Measurements from ENCODE around the gene HOXC10. TPM values are rescaled to one million over a fixed set of nuclear protein-coding genes. Genes with fewer than 3 reads are reported as not detected.

The HOXC10 gene
- total RNA-seq, 1 donor from 2014 or later = not detected

DNA sequence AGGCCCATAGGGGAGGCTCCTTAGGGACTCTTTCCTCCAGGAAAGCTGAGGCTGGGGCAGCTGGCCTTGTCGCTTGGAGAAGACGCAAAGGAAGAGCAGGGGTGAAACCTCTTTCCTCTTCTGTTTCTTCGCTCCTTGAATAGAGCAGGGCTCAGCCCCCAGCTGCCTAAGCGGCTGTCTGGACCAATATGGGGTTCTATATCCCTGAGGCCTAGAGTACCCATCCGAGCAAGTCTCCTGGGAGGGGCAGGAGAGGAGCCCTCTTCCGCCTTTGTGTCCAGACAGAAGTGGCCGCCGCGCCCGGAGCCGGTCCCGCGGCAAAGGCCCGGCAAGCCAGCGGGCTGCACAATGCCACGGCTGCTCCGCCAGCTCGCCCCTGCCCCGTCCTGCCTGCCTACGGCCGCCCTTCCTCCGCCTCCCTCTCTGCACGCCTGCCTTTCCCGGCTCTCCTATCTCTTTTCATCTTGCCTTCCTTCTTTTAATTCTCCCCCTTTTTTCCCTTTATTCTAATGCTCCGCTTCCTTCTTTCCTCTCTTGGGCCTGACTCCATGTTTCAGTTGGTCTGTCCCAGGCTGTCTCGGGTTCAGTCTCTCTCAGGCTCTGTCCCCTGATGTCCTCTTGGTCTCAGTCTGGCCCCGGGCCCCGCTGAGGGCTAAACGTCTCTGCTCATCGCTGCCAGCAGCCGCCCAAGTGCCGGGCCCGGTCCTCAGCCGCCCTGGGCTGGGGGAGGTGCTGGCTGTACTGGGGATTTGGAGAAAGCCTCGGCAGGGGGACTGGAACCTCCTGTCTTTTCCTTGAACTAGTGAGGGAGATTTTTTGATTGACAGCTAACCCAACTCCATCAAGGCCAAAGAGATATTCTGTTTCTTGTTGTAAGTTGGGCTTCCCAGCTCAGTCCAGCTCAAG lies 12.5 kb downstream of the HOXC10 start:
- no peak for ATAC-seq (ENCODE audit: poor library complexity)
- intact Hi-C loops (cut with DNase I) = no loop called here

DNA sequence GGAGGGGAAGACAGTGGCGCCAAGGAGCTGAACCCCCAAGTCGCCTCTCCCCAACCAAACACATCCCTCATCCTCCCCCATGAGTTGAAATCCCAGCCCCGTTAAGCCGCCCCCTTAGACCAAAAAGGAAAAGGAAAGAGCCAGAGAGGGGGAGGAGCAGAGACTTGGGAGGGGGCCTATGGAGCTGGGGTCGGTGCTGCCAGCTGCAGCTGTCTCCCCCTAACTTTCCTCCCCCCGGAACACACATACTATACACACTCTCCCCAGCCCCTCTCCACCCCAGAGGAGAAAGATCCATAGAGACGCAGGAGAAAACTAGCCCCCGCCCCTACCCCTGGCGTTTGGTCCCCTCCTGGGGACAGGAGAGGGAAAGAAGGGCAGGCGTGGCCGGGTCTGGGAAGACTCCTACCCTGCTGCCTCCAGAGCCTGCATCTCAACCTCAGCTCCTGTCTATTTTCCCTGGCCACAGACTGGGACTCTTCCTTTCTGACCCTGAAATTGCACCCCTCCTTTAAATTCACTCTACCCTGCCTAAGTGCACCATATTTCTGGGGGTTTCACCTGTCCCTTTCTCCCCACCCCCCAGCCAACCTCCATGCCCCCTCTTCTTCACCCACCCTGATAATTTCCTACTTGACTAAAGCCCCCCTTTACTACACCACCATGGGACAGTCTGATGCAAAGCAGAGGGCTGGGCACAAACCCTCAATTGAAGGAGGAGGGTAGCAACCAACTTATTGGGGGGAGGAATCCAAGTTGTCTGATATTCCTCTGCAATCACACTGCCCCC lies 13.4 kb downstream of the HOXC10 start:
- intact Hi-C loops (cut with DNase I) = no loop called here
- ATAC-seq (ENCODE audit: poor library complexity) (no peak), DNase-seq (no peak)

More for the DNA sequence above, 12.5 kb downstream of the HOXC10 start:
- no peak for DNase-seq

DNA sequence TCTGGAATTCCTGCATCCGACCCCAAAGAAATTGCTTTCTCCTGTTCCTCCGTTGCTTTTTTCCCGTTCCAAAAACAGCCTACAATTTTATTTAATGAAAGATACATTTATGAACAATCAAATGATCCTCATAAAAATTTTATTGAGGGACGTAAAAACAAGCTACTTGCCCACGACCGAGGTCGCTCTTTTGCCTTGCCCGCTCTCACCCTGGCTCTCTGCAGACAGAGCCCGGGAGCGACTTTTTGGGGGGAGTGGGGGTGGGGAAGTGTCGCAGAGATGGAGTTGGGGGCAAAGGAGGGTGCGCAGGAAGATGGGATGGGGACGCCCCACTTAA lies 13.9 kb downstream of the HOXC10 start:
- intact Hi-C loops (cut with DNase I) = no loop called here
- no peak for DNase-seq
- no peak for ATAC-seq (ENCODE audit: poor library complexity)

DNA sequence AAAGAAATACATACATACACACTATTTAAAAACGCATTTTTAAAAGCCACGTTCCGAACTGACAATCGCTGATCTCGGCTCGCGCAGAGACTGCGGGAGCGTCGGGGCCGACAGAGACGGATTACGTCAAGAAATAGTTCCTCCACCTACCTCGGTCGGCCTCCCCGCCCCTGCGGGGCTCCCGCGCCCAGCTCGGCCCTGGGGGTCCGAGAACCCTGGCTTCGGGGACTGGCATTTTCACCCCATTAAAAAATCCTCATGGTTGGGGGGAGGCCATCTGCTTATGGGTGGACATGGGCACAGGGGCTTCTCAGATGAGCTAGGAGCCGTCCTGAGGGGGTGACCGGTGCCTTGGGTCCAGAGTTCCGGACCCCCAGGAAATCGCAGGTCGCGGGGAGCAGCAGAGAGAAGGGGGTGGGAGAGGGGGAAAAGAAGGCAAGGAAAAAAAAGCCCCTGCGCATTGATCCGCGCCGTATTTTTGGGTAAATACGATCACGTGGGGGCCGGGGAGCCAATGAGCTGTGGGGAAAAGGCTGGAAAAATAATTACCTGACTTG lies 14.7 kb downstream of the HOXC10 start:
- DNase-seq (no peak), ATAC-seq (ENCODE audit: poor library complexity) (no peak)
- intact Hi-C loops (cut with DNase I) = no loop called here

DNA sequence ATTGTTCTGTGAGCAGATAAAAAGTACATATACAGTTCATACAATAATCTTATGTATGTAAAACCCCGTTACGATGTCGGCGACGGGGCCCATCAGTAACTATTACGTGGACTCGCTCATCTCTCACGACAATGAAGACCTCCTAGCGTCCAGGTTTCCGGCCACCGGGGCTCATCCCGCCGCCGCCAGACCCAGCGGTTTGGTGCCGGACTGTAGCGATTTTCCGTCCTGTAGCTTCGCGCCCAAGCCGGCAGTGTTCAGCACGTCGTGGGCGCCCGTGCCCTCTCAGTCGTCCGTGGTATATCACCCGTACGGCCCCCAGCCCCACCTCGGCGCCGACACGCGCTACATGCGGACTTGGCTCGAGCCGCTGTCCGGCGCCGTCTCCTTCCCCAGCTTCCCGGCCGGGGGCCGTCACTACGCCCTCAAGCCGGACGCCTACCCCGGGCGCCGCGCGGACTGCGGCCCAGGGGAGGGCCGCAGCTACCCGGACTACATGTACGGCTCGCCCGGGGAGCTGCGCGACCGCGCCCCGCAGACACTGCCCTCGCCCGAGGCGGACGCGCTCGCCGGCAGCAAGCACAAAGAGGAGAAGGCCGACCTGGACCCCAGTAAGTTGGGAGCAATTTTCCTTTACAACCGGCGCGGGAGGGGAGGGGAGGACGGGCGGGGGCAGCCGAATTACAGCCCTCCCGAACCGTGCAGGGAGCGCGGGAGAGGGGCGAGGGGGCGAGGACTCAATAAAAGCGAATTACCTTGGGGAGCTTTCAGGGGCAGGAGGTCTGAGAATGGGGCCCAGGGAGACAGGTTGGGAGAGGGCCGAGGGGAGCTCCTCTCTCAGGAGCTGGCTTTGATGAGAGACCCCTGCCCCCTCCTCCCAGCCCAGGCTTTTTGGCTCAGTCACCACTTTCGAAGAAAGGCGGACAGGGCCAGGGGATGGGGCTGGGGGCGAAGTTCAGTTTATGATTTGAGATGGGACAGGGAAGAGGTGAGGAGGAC lies 15.5 kb downstream of the HOXC10 start, which contains the start of gene HOXC9:
HOXC9 (plus strand) TSS at position 46 of the 999 bp plus-strand sequence; CDS start at position 74, 28 bp downstream.
- intact Hi-C loops (cut with DNase I) = no loop called here
- no peak for DNase-seq
- ATAC-seq (ENCODE audit: poor library complexity) = no peak

DNA sequence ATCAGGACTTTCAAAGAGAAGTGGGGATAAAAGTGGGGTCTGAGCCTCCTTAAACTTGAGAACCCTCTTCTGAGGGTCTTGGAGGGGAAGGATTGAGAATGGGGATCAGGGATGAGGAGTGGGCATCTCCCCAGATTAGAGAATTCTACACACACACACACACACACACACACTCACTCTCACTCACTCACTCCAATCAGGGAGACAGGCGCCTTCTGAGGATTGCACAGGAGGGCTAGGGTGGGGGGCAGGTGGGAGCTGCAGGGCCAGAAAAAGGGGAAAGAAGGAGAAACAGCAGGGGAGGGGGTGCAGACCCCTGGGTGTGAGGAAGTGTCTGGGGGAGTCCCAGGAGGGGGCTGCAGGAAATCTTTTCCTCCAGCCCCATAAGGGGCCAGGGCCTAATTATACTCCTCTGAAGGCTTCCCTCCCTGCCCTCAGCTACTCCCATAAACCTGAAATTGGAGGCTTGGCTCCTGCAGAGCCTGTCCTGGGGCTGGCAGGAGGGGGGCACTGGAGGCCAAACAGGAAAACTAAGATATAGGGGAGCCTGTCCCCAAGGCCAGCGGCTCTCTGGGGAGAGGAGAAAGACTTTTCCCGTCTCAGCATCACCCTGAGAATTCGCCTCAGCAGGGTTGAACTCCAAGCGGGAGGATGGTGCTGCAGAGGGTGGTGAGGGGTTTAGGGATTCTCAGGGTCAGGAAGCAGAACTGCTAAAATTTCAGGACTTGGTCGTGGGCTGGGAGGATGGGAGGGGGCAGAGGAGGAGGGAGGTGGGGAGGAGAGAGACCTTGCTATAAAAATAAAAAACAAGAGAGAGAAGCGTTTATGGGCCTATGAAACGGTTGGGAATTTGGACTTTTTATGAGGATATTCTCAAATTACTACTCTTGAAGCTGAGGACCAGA lies 16.6 kb downstream of the HOXC10 start:
- intact Hi-C loops (cut with DNase I) = no loop called here
- DNase-seq (no peak), ATAC-seq (ENCODE audit: poor library complexity) (no peak)

DNA sequence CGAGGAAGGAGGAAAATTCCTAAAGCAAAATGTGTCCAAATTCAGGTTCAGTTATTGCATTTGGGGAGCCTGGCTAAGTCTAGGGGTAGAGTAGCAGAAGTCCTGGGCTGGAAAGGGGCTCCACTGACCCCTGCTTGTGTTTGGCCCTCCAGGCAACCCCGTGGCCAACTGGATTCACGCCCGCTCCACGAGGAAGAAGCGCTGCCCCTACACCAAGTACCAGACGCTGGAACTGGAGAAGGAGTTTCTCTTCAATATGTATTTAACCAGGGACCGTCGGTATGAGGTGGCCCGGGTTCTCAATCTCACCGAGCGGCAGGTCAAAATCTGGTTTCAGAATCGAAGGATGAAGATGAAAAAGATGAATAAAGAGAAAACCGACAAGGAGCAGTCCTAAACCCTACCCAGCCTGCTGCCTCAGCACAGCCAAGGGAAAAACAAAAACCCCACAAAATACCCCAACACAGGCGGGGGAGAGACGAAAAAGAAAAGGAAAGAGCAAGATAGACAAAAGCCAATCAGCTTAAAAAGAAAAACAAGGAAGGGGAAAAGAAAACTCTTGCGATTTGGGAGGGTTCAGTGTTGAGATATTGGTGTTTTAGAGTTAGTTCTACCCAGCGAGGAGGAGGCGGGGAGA lies 17.4 kb downstream of the HOXC10 start:
- DNase-seq (no peak), ATAC-seq (ENCODE audit: poor library complexity) (no peak)
- intact Hi-C loops (cut with DNase I) = no loop called here

DNA sequence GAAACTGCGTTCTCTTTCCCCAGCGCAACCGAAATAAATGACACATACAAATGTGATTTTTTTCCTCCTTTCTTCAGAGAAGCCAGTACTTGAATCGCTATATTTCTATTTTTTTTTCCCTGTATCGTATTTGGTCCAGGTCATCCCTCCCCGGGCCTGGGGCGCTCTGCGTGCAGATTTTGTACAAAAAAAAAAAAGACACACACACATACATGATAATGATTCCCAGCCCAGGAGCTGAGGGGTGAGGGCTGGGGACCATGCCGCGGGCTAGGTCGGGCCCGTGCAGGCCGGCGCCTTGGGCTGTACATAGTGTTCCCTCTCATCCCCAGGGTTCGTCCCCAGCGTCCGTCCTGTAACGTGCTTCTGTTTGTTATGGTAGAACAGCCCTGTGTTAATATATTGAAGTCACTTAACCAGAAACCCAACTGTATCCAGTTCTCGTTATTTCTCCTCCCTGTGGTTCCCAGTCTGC lies 18.0 kb downstream of the HOXC10 start:
- ATAC-seq (ENCODE audit: poor library complexity) (no peak), DNase-seq (no peak)
- intact Hi-C loops (cut with DNase I) = no loop called here

DNA sequence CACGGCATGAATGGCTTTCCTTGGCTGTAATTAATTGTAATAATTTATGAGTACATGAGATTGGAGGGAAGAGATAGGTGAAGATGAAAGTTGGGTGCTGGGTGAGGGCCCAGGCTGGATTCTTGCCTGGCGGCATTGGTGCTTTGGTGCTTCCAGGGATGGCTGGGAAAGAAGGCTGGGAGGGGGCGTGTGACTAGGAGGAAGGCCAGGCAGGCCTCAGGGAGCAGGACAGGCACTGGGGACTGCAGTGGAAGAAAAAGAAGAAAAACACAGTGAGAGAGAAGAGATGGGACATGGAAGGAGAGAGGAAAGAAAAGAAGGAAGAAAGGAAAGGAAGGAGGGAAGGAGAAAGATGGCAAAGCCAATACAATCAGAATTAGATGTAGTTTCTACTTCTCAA lies 18.7 kb downstream of the HOXC10 start:
- no peak for DNase-seq
- intact Hi-C loops (cut with DNase I) = no loop called here
- ATAC-seq (ENCODE audit: poor library complexity) = no peak

DNA sequence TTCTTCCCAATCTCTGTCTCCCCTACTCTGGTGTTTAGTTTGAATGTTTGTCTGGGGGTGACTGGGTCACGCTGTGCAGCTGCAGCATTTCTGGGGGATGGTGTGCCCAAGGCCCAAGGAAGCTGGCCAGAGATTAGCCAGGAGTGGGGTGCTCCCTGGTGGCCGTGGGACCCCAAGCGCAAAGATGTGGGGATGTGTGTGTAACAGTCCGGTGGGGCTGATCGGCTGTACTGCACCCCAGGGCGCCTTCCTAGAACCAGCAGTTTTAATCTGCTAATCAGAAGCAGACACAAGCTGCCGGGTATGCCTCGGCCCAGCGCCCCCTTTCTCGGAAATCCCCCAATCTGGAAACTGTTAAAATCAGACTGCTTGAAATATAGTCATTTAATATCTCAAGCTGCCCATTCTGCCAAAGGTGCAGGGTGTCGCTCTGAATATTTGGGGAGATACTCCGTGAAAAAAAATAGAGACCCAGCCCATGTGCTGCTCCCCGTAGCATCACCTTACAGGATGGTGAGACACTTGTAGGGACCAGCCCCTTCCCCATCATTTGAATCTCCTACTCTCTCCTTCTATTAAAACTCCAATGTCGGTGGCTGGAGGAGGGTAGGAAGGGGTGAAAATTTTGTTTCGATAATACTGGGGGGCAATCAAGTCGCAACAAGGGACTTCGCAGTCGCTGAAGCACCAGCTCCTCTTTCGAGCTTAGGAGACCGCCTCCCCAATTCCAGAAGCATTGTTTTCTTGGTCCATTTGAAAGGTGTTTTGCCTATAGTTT lies 19.3 kb downstream of the HOXC10 start:
- intact Hi-C loops (cut with DNase I) = no loop called here
- no peak for DNase-seq

DNA sequence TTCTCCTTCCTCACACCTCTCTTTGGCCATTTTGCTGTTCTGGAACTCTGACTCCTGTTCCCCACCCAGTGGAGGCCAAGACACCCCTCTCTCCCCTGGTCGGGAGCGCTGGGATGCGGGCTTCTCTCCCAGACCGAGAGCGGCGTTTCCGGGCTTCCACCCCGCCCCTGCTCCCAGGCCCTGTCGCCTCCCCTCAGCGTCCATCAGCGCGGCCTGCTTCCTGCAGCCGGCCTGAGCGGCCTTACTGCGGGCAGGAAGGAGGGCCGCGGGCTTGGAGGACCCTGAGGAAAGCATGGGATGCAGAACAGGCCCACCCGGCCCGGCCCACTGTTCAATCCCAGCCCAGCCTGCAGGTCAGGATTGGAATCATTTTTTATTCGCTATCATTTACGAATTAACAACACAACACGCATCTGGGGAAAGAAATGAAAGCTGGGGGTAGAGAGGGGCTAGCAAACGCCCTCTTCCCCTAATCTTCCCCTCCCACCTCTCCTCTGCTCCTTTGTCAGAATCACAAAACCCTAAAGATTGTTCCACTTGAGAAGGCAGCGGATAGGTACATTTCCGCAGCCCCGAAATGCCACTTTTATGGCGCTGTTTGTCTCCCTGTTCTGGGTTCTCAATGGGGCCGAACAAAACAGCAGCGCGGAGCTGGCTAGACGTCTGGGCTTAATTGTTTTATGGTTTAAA lies 20.0 kb downstream of the HOXC10 start:
- ATAC-seq (ENCODE audit: poor library complexity) = no peak
- no peak for DNase-seq
- intact Hi-C loops (cut with DNase I) = no loop called here

More for the DNA sequence above, 19.3 kb downstream of the HOXC10 start:
- ATAC-seq (ENCODE audit: poor library complexity) = no peak

DNA sequence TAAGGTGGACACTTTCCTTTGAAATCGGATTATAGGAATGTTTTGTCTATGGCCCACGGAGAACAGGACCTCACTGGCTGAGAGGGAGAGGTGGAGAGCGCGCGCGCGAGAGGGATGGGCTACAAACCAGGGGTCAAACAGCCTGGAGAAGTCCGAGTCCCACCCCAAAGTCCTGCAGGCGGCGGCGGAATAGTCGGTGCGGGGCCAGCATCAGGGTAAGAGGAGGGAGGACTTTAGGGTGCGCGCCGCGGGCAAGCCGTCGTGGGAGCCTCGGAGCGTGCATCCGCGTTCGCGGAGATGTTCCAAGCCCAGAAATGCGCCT lies 20.5 kb downstream of the HOXC10 start:
- ATAC-seq (ENCODE audit: poor library complexity) = no peak
- intact Hi-C loops (cut with DNase I) = no loop called here
- DNase-seq = no peak

DNA sequence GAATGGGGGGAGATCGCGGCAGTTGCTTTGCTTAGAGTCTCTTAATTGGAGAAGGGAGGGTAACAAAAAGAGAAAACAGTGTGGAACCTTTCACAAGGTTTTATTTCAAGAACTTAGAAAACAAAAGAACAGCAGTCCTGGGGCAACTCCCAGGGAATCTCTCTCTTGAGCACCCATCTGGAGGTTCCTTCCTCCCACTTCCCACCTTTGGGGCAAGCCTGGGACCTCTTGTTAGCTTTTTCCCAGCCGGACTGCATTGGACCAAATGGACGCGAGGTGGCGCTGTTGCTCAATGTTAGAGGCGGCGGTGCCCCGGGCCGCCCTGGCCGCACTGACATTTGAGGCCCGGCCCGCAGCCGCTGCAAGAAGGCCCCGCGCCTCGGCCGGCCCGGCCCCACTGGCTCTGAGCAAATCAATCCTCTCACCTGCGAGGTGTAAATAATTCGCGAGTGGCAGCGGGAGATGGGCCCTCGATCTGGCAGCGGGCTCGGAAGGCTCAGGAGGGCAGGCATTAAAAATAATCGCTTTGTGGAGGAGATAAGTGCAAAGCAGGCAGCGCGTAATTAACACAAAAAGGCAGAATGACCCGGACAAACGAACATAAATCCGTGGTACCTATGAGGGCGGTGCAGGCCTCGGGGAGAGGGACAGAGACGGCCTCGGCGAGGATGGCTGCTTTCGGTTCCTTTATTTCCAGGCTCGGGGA lies 21.1 kb downstream of the HOXC10 start:
- intact Hi-C loops (cut with DNase I) = loop anchor here (2.0 kb wide), 1 partner anchor 187 kb away; no protein-coding TSS in a partner anchor
- DNase-seq (peak; percentile 93), ATAC-seq (ENCODE audit: poor library complexity) (peak; percentile 96)

DNA sequence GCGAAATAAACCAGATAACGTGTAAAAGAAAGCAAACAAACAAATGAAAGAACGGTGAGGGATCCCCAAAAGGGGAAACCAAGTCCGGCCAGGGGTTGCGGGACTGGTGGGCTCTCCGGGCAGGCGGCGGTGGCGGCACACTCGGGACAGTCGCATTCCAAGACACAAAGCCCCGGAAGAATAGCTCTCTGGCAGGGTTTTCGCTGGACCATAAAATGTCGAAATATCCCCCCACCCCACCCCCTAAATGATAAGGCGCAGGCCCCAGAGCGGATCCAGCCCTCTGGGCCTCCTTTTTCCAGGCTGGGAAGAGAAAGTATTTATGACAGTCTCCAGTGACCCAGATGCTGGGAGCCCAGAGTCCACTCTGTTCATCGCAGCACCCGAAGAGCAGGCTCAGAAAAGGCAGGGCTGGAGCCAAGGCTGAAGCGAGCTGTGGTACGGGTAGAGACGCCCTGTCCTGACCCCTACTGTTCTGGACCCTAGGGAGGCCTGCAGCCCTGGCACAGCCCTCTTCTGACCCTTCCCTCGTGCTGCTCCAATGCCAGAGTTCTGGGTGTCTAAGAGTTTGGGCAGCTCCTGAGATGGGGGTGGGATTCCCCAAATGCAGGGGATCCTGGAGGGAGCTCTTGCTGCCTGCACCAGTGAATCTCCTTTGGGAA lies 21.7 kb downstream of the HOXC10 start:
- DNase-seq (no peak), ATAC-seq (ENCODE audit: poor library complexity) (no peak)
- intact Hi-C loops (cut with DNase I) = loop anchor here (2.0 kb wide), 1 partner anchor 186 kb away; no protein-coding TSS in a partner anchor
